HEK293 (cell line): ENCODE measurements around the gene ME3.

Experiments used
- ZNF239 ChIP-seq: fragments of 450-650 bp; formaldehyde crosslinking; IDR thresholded peaks from 2 replicates; pipeline ENCODE4 v1.5.1; 2016; ENCODE audit warnings: missing biosample characterization, missing genetic modification characterization
- ZNF530 ChIP-seq: fragments of 450-650 bp; formaldehyde crosslinking; IDR thresholded peaks from 2 replicates; pipeline ENCODE4 v1.5.1; 2016; ENCODE audit warnings: low read depth, missing biosample characterization, missing genetic modification characterization

GRCh38 chr11:86624366-86624765 lies 48.0 kb downstream of the ME3 start:
- TF ChIP-seq ZNF239 (tag by site-specific recombination) (no peak), ZNF530 (no peak)
